Chondrocyte (in vitro differentiated cells): ENCODE results near the gene GABRR1. TPM values are rescaled to one million over a fixed set of nuclear protein-coding genes. Genes with fewer than 3 reads are reported as not detected.

Experiments
- DNase-seq: peaks from one replicate; pipeline ENCODE4 v3.0.0; 2021; ENCODE audit warnings: mixed read lengths, low spot score
- H3K27ac Mint-ChIP-seq: one replicate; pipeline ENCODE4 v1.8.0; 2021; ENCODE audit warnings: mild to moderate bottlenecking, moderate library complexity, mixed read lengths; ENCODE audit not compliant: unreplicated experiment
- H3K27me3 Mint-ChIP-seq: 2 replicates; pipeline ENCODE4 v1.8.0; 2021; ENCODE audit warnings: low read depth, mixed read lengths
- H3K36me3 Mint-ChIP-seq: 2 replicates; pipeline ENCODE4 v1.8.0; 2021; ENCODE audit warnings: low read depth, mixed read lengths
- H3K4me1 Mint-ChIP-seq: 2 replicates; pipeline ENCODE4 v1.8.0; 2021; ENCODE audit warnings: low read depth, mild to moderate bottlenecking, mixed read lengths
- H3K4me3 Mint-ChIP-seq: one replicate; pipeline ENCODE4 v1.8.0; 2021; ENCODE audit warnings: mild to moderate bottlenecking, moderate library complexity, mixed read lengths; ENCODE audit not compliant: unreplicated experiment
- H3K9me3 Mint-ChIP-seq: 2 replicates; pipeline ENCODE4 v1.8.0; 2021; ENCODE audit warnings: low read depth, mixed read lengths
- CTCF ChIP-seq: fragments of 200-600 bp; sonication (generic); IDR thresholded peaks from 2 replicates; pipeline ENCODE4 v1.5.0; 2021; ENCODE audit warnings: antibody characterized with exemption, mild to moderate bottlenecking, moderate library complexity
- total RNA-seq: library from RNA; stranded (reverse); gene quantifications from 3 replicates; pipeline ENCODE4 v1.2.1, GENCODE V29; 2021

GABRR1 gene
- total RNA-seq, 1 donor from 2014 or later = not detected

GRCh38 chr6:89146718-89147700, 70.1 kb downstream of the GABRR1 start:
- H3K27me3 Mint-ChIP-seq = no peaks in the 10 kb centered on the region
- peaks cover 1% of the 10 kb centered on the region for H3K36me3 Mint-ChIP-seq
- peak overlapping the region; percentile 69 for H3K4me3 Mint-ChIP-seq
- peaks cover 45% of the 10 kb centered on the region for H3K4me1 Mint-ChIP-seq
- peak overlapping the region; percentile 59 for H3K27ac Mint-ChIP-seq
- H3K9me3 Mint-ChIP-seq = no peaks in the 10 kb centered on the region
- DNase-seq = no peak
- TF ChIP-seq CTCF = no peak

- Mint-ChIP-seq H3K4me3 (peak within 1 kb of the TSS; percentile 74), H3K9me3 (no peaks in the 10 kb centered on the region), H3K27me3 (no peaks in the 10 kb centered on the region), H3K36me3 (peaks cover 1% of the 10 kb centered on the region), H3K27ac (peak within 1 kb of the TSS; percentile 66), H3K4me1 (peaks cover 52% of the 10 kb centered on the region)
- DNase-seq = no peak
- TF ChIP-seq CTCF = no peak
Observed at GRCh38 chr6:89145956-89146717, 71.0 kb downstream of the GABRR1 start, which contains the start of gene PM20D2. TSS of gene PM20D2 (plus strand) at chr6:89146055. CDS start at chr6:89146145, 90 bp downstream.

- H3K4me1 Mint-ChIP-seq = peaks cover 60% of the 10 kb centered on the region
- H3K4me3 Mint-ChIP-seq = peak overlapping the region; percentile 74
- no peak for DNase-seq
- H3K27ac Mint-ChIP-seq = peak overlapping the region; percentile 66
- no peaks in the 10 kb centered on the region for H3K27me3 Mint-ChIP-seq
- no peak for TF ChIP-seq CTCF
- no peaks in the 10 kb centered on the region for H3K9me3 Mint-ChIP-seq
- H3K36me3 Mint-ChIP-seq = peaks cover 1% of the 10 kb centered on the region
Observed at GRCh38 chr6:89145091-89145955, 71.8 kb downstream of the GABRR1 start.

- Mint-ChIP-seq H3K36me3 (peaks cover 1% of the 10 kb centered on the region), H3K27me3 (no peaks in the 10 kb centered on the region), H3K4me3 (no peak overlapping the region), H3K4me1 (peaks cover 69% of the 10 kb centered on the region), H3K9me3 (no peaks in the 10 kb centered on the region), H3K27ac (peak overlapping the region; percentile 66)
- TF ChIP-seq CTCF = no peak
- DNase-seq = no peak
Observed at GRCh38 chr6:89144354-89144906, 72.7 kb downstream of the GABRR1 start.
